ENCODE results near the gene RAB7A.

DNA sequence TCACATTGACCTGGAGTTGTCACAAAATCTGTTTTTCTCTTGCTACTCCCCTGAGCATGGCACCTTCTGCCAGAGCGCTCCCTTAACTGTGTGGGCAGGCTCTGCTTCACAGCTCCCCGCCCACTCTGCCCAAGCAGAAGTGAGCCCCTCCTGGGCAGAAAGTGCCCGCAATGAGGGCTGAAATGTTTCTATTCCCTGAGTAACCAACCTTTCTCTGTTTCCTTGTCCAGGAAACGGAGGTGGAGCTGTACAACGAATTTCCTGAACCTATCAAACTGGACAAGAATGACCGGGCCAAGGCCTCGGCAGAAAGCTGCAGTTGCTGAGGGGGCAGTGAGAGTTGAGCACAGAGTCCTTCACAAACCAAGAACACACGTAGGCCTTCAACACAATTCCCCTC is 87.1 kb downstream of the RAB7A start:
- TF ChIP-seq POLR2AphosphoS5 (IDR thresholded peaks at IDR 0.05), result peak in 1 of 2 donors; percentile 31
- TF ChIP-seq, protein P1, sequence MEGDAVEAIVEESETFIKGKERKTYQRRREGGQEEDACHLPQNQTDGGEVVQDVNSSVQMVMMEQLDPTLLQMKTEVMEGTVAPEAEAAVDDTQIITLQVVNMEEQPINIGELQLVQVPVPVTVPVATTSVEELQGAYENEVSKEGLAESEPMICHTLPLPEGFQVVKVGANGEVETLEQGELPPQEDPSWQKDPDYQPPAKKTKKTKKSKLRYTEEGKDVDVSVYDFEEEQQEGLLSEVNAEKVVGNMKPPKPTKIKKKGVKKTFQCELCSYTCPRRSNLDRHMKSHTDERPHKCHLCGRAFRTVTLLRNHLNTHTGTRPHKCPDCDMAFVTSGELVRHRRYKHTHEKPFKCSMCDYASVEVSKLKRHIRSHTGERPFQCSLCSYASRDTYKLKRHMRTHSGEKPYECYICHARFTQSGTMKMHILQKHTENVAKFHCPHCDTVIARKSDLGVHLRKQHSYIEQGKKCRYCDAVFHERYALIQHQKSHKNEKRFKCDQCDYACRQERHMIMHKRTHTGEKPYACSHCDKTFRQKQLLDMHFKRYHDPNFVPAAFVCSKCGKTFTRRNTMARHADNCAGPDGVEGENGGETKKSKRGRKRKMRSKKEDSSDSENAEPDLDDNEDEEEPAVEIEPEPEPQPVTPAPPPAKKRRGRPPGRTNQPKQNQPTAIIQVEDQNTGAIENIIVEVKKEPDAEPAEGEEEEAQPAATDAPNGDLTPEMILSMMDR (IDR thresholded peaks at IDR 0.05), result no peak
